IMR-90 (cell line): Measurements from ENCODE around the gene MACF1. TPM values are rescaled to one million over a fixed set of nuclear protein-coding genes. Genes with fewer than 3 reads are reported as not detected.

Source experiments
- ATAC-seq: fragments of 200-7000 bp; cut with Tn5 transposase; 2 replicates; pipeline ENCODE4 v1.9.1; 2020; ENCODE audit warnings: low read depth, mild to moderate bottlenecking, moderate library complexity
- Bru-seq: library from RNA; stranded (reverse); fragments of 400-500 nt; gene quantifications from one replicate; lab custom pipeline; 2021; lab: Mats Ljungman, UMichigan
- BruChase-seq, 2 experiments: library from RNA; stranded (reverse); fragments of 400-500 nt; gene quantifications; one replicate each; lab custom pipeline; 2021; lab: Mats Ljungman, UMichigan
- BruUV-seq: library from RNA; stranded (reverse); fragments of 400-500 nt; replicated peaks from 2 replicates; lab custom pipeline; 2021; lab: Mats Ljungman, UMichigan
- CTCF ChIA-PET: fragments of 300-600 bp; formaldehyde crosslinking; extraction: SDS; loops from one replicate; lab custom pipeline; 2021; ENCODE audit warnings: antibody characterized with exemption; lab: Yijun Ruan, JAX
- POLR2A ChIA-PET: fragments of 300-600 bp; sonication (Branson Sonifier 250); formaldehyde crosslinking; loops from one replicate; lab custom pipeline; 2022; ENCODE audit warnings: antibody characterized with exemption; ENCODE audit not compliant: unreplicated experiment; lab: Charles Lee
- DNase-seq: peaks from one replicate; pipeline ENCODE4 v3.0.0; 2013
- H2AFZ ChIP-seq: replicated peaks from 2 replicates; pipeline ENCODE3; 2013; ENCODE audit warnings: low read length, mild to moderate bottlenecking; ENCODE audit not compliant: poor library complexity
- H2AK5ac ChIP-seq: 2 replicates; pipeline ENCODE4 v1.6.1; 2013; ENCODE audit warnings: low read depth, low read length, inconsistent platforms
- H2AK9ac ChIP-seq: replicated peaks from 2 replicates; pipeline ENCODE3; 2013; ENCODE audit warnings: mild to moderate bottlenecking, low read depth, low read length, moderate library complexity; ENCODE audit not compliant: poor library complexity
- H2BK120ac ChIP-seq: 2 replicates; pipeline ENCODE4 v1.6.1; 2013; ENCODE audit warnings: low read depth, low read length, inconsistent platforms
- H2BK15ac ChIP-seq: 3 replicates; pipeline ENCODE4 v1.6.1; 2013; ENCODE audit warnings: low read depth, low read length, inconsistent platforms
- H2BK20ac ChIP-seq: 2 replicates; pipeline ENCODE4 v1.6.1; 2013; ENCODE audit warnings: low read depth, mild to moderate bottlenecking, inconsistent platforms, low read length, moderate library complexity
- H2BK5ac ChIP-seq: 2 replicates; pipeline ENCODE4 v1.6.1; 2013; ENCODE audit warnings: mild to moderate bottlenecking, low read depth, low read length, inconsistent platforms; ENCODE audit not compliant: poor library complexity, severe bottlenecking
- H3K14ac ChIP-seq: replicated peaks from 2 replicates; pipeline ENCODE4 v1.6.1; 2013; ENCODE audit warnings: low read depth, low read length, inconsistent platforms
- H3K18ac ChIP-seq: 2 replicates; pipeline ENCODE4 v1.6.1; 2013; ENCODE audit warnings: low read depth, low read length, control low read depth
- H3K23ac ChIP-seq: 2 replicates; pipeline ENCODE4 v1.6.1; 2013; ENCODE audit warnings: low read depth, low read length, inconsistent platforms
- H3K27ac ChIP-seq: 2 replicates; pipeline ENCODE4 v1.5.1; 2013; ENCODE audit warnings: mild to moderate bottlenecking, control low read depth, low read length; ENCODE audit not compliant: insufficient read depth
- H3K27me3 ChIP-seq: 2 replicates; pipeline ENCODE4 v1.6.1; 2013; ENCODE audit warnings: low read length; ENCODE audit not compliant: control insufficient read depth, insufficient read depth
- H3K36me3 ChIP-seq: 2 replicates; pipeline ENCODE4 v1.6.1; 2013; ENCODE audit warnings: low read length, mixed read lengths; ENCODE audit not compliant: control insufficient read depth, insufficient read depth
- H3K4ac ChIP-seq: 2 replicates; pipeline ENCODE4 v1.6.1; 2013; ENCODE audit warnings: low read depth, low read length, inconsistent platforms
- H3K4me1 ChIP-seq: 2 replicates; pipeline ENCODE4 v1.6.1; 2013; ENCODE audit warnings: low read length, mixed read lengths; ENCODE audit not compliant: control insufficient read depth, insufficient read depth
- H3K4me2 ChIP-seq: 2 replicates; pipeline ENCODE4 v1.6.1; 2013; ENCODE audit warnings: low read depth, mild to moderate bottlenecking, control low read depth, low read length, moderate library complexity
- H3K4me3 ChIP-seq: 2 replicates; pipeline ENCODE4 v1.5.1; 2013; ENCODE audit warnings: low read depth, mild to moderate bottlenecking, control low read depth, low read length, moderate library complexity; ENCODE audit not compliant: insufficient read depth
- H3K56ac ChIP-seq: 2 replicates; pipeline ENCODE4 v1.6.1; 2013; ENCODE audit warnings: low read length, inconsistent platforms; ENCODE audit not compliant: insufficient read depth; ENCODE audit errors: extremely low read depth
- H3K79me1 ChIP-seq, 2 experiments: 2 replicates each; pipeline ENCODE4 v1.6.1; 2013; ENCODE audit warnings: low read length in 2 of 2, inconsistent platforms in 1 of 2, low read depth in 1 of 2
- H3K9ac ChIP-seq: 2 replicates; pipeline ENCODE4 v1.6.1; 2013; ENCODE audit warnings: low read depth, low read length, control low read depth
- H3K9me1 ChIP-seq: 2 replicates; pipeline ENCODE4 v1.6.1; 2013; ENCODE audit warnings: low read length, inconsistent platforms; ENCODE audit not compliant: insufficient read depth
- H3K9me3 ChIP-seq: 2 replicates; pipeline ENCODE4 v1.6.1; 2013; ENCODE audit warnings: low read length; ENCODE audit not compliant: control insufficient read depth, insufficient read depth
- H4K20me1 ChIP-seq: 2 replicates; pipeline ENCODE4 v1.6.1; 2013; ENCODE audit warnings: low read length, inconsistent platforms; ENCODE audit not compliant: insufficient read depth
- H4K5ac ChIP-seq: 2 replicates; pipeline ENCODE4 v1.6.1; 2013; ENCODE audit warnings: mild to moderate bottlenecking, low read depth, low read length, control low read depth
- H4K8ac ChIP-seq, 2 experiments: 2 replicates each; pipeline ENCODE4 v1.6.1; 2013; ENCODE audit warnings: low read depth in 2 of 2, low read length in 2 of 2, control low read depth in 1 of 2, inconsistent platforms in 1 of 2
- H4K91ac ChIP-seq: 2 replicates; pipeline ENCODE4 v1.6.1; 2013; ENCODE audit warnings: low read depth, low read length, inconsistent platforms; ENCODE audit not compliant: insufficient read depth
- BHLHE40 ChIP-seq: fragments of 150-350 bp; IDR thresholded peaks from 2 replicates; pipeline ENCODE4 v1.6.1; 2016; ENCODE audit warnings: mild to moderate bottlenecking, low read depth, low read length
- CEBPB ChIP-seq: IDR thresholded peaks from 2 replicates; pipeline ENCODE4 v1.6.1; 2012; ENCODE audit warnings: low read depth, low read length, improper control_type of control experiment
- CTCF ChIP-seq: conservative IDR thresholded peaks from 2 replicates; pipeline ENCODE4 v1.5.1; 2012; ENCODE audit warnings: mild to moderate bottlenecking, low read depth, low read length, improper control_type of control experiment
- FOS ChIP-seq: fragments of 150-350 bp; IDR thresholded peaks from 2 replicates; pipeline ENCODE4 v1.6.1; 2016; ENCODE audit warnings: low read depth, low read length
- MAZ ChIP-seq: IDR thresholded peaks from 2 replicates; pipeline ENCODE4 v1.6.1; 2012; ENCODE audit warnings: low read depth, mild to moderate bottlenecking, low read length, improper control_type of control experiment, moderate library complexity, borderline replicate concordance
- MXI1 ChIP-seq: IDR thresholded peaks from 2 replicates; pipeline ENCODE4 v1.6.1; 2012; ENCODE audit warnings: low read depth, mild to moderate bottlenecking, low read length, moderate library complexity, borderline replicate concordance
- NFE2L2 ChIP-seq: fragments of 150-350 bp; IDR thresholded peaks from 2 replicates; pipeline ENCODE4 v1.6.1; 2016; ENCODE audit warnings: low read depth, mild to moderate bottlenecking, low read length
- POLR2A ChIP-seq: IDR thresholded peaks from 2 replicates; pipeline ENCODE4 v1.6.1; 2012; ENCODE audit warnings: mild to moderate bottlenecking, low read depth, low read length
- RFX5 ChIP-seq: IDR thresholded peaks from 2 replicates; pipeline ENCODE4 v1.8.0; 2012; ENCODE audit warnings: low read depth, mild to moderate bottlenecking, low read length, moderate library complexity
- WGBS, 2 experiments: methylation state at CpG; one replicate each; pipeline versions ENCODE4 v1.1.5 to v1.1.7; 2013; ENCODE audit warnings: missing lambda C conversion rate in 2 of 2; ENCODE audit not compliant: insufficient read length in 1 of 2; ENCODE audit errors: extremely low coverage in 2 of 2; 5-methylcytosine and 5-hydroxymethylcytosine counted together
- dilution Hi-C: fragments of 300-500 bp; cut with HindIII; formaldehyde crosslinking; loops from one replicate; pipeline ENCODE4 v1.14.3; 2018; ENCODE audit warnings: low sequenced_read_pairs; ENCODE audit not compliant: unreplicated experiment
- in situ Hi-C: fragments of 300-500 bp; cut with MboI; formaldehyde crosslinking; loops from 3 replicates; pipeline ENCODE4 v1.14.3; 2019; ENCODE audit warnings: low sequenced_read_pairs, inconsistent platforms, mixed read lengths
- intact Hi-C: fragments of 100-400 bp; cut with micrococcal nuclease; formaldehyde crosslinking; loops from 2 replicates; pipeline ENCODE4 v1.10.0; 2022
- long read RNA-seq: library from polyadenylated mRNA; unstranded; transcript quantifications from one replicate; pipeline ENCODE4 v2.0.0, GENCODE V29; 2021; ENCODE audit not compliant: unreplicated experiment
- polyA plus RNA-seq, 3 experiments: library from polyadenylated mRNA; depleted of rRNA; stranded (reverse); fragments of >200 nt; gene quantifications; 2 replicates each; pipeline ENCODE4 v1.2.3, GENCODE V29; 2012; ENCODE audit warnings: low replicate concordance in 1 of 3
- total RNA-seq: library from RNA; depleted of rRNA; stranded (reverse); fragments of >200 nt; gene quantifications from 2 replicates; pipeline ENCODE4 v1.2.3, GENCODE V29; 2012; rRNA removed

Gene MACF1, protein sequence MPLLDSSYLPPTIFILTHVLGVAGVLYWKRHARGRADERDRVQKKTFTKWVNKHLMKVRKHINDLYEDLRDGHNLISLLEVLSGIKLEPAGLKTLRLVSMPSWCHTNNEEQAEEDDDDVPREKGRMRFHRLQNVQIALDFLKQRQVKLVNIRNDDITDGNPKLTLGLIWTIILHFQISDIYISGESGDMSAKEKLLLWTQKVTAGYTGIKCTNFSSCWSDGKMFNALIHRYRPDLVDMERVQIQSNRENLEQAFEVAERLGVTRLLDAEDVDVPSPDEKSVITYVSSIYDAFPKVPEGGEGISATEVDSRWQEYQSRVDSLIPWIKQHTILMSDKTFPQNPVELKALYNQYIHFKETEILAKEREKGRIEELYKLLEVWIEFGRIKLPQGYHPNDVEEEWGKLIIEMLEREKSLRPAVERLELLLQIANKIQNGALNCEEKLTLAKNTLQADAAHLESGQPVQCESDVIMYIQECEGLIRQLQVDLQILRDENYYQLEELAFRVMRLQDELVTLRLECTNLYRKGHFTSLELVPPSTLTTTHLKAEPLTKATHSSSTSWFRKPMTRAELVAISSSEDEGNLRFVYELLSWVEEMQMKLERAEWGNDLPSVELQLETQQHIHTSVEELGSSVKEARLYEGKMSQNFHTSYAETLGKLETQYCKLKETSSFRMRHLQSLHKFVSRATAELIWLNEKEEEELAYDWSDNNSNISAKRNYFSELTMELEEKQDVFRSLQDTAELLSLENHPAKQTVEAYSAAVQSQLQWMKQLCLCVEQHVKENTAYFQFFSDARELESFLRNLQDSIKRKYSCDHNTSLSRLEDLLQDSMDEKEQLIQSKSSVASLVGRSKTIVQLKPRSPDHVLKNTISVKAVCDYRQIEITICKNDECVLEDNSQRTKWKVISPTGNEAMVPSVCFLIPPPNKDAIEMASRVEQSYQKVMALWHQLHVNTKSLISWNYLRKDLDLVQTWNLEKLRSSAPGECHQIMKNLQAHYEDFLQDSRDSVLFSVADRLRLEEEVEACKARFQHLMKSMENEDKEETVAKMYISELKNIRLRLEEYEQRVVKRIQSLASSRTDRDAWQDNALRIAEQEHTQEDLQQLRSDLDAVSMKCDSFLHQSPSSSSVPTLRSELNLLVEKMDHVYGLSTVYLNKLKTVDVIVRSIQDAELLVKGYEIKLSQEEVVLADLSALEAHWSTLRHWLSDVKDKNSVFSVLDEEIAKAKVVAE (N-terminal part only)
- 368 and 369 TPM in 2 replicates for total RNA-seq
- polyA plus RNA-seq (2012; rRNA removed), result 56.3 and 67.6 TPM in 2 replicates
- polyA plus RNA-seq (2012; cell fraction: cytosol; rRNA removed), result 24.9 and 28.6 TPM in 2 replicates
- 141 and 243 TPM in 2 replicates for polyA plus RNA-seq (2012; cell fraction: nucleus; rRNA removed; ENCODE audit: low replicate concordance)
- Bru-seq, nascent RNA, result percentile 98 among the genes with signal in this experiment
- percentile 98 among the genes with signal in this experiment for BruChase-seq, experiment 1, labeled RNA remaining after a 6-hour chase
- percentile 98 among the genes with signal in this experiment for BruChase-seq, experiment 2, labeled RNA remaining after a 2-hour chase
- long read RNA-seq, full-length matches to known transcripts, result 4 of 72 reads
- long read RNA-seq, partial matches to known transcripts, result 48 of 72 reads
- long read RNA-seq, other reads (novel, unspliced or antisense), result 20 of 72 reads

DNA sequence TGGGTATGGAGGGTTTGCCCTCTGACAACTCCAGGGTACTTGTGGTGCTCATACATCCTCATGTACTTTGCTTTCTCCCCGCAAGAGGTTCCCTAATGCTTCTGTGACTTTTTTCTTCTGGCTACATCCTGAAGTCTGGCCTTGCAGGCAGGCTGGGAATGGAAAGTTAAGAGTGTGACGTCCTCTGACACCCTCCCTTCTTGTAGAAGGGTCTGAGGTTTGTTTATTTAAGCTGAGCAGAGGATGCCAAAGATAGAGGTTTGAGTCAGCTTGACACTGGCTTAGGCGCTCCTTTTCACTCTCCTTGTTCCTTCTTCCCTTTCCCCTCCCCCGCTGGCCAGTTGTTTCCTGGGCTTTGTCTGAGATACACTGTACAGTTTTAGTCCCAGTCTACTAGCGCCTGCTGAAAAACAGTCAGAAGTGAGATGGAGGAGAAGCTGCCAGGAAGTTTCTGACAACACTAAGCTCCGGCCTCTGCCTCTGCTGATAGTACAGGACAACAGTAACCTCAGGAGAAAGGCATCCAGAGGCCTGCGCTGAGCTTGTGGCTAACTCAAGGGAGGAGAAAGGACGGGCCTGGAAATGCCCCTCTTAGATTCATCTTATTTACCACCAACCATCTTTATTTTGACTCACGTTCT lies at the start of gene MACF1:
Gene MACF1 (plus strand): TSS at position 255 of the 641 bp plus-strand sequence. CDS start 328 bp downstream, at position 583.
- Histone ChIP-seq H2AFZ (peak within 1 kb of the TSS; percentile 10), H2AK5ac (peak within 1 kb of the TSS; percentile 82), H3K4me3 (peak within 1 kb of the TSS; percentile 54), H3K18ac (peak within 1 kb of the TSS; percentile 89), H3K9ac (peak within 1 kb of the TSS; percentile 95), H2BK15ac (peak within 1 kb of the TSS; percentile 77; the same call in 2 of the 3 replicates), H2BK5ac (peak within 1 kb of the TSS; percentile 87), H2AK9ac (peak within 1 kb of the TSS; percentile 87), H3K4me1 (peaks cover 2% of the 10 kb centered on the region), H3K14ac (peak within 1 kb of the TSS; percentile 93), H3K27ac (peak within 1 kb of the TSS; percentile 91), H3K27me3 (no peaks in the 10 kb centered on the region), H4K91ac (peak within 1 kb of the TSS; percentile 79), H2BK120ac (peak within 1 kb of the TSS; percentile 82), H4K8ac (peak within 1 kb of the TSS; percentile 27 to 84), H3K56ac (peak within 1 kb of the TSS; percentile 80), H3K23ac (peak within 1 kb of the TSS; percentile 78), H3K4ac (peak within 1 kb of the TSS; percentile 88), H4K5ac (peak within 1 kb of the TSS; percentile 69), H2BK20ac (peak within 1 kb of the TSS; percentile 63), H4K20me1 (peaks cover 32% of the 10 kb centered on the region), H3K9me1 (peaks cover 4% of the 10 kb centered on the region; the same call in 1 of the 2 replicates), H3K79me1 (peaks cover 7 to 51% of the 10 kb centered on the region in 2 experiments; a peak in 3 of 4 replicates), H3K9me3 (no peaks in the 10 kb centered on the region), H3K36me3 (no peaks in the 10 kb centered on the region), H3K4me2 (peak within 1 kb of the TSS; percentile 99)
- ChIA-PET POLR2A (interaction anchor here (0.9 to 1.4 kb wide), 3 partner anchors 9 to 46 kb away, joined by 3 to 5 read pairs (median 3); no protein-coding TSS in a partner anchor), CTCF (interaction anchor here (0.6 to 1.8 kb wide), 17 partner anchors 9 to 334 kb away, joined by 3 to 7 read pairs (median 4); no protein-coding TSS in a partner anchor)
- ATAC-seq (peak; percentile 83), DNase-seq (peak; percentile 98)
- WGBS, 2 experiments, result no CpG with 5 or more reads among the region's 9 CpGs
- BruUV-seq, result no TSS peak
- intact Hi-C loops, result loop anchor here (1.0 kb wide), 1 partner anchor 54 kb away; no protein-coding TSS in a partner anchor
- dilution Hi-C loops, result no loop called here
- in situ Hi-C loops, result no loop called here
- TF ChIP-seq POLR2A (peak; percentile 52), BHLHE40 (no peak), CTCF (peak; percentile 59), MXI1 (0 out of 2 replicates have a peak, but pooled peaks have one; percentile 45), NFE2L2 (no peak), FOS (no peak), MAZ (peak; percentile 11; the same call in 1 of the 2 replicates), RFX5 (no peak), CEBPB (no peak)
